Parathyroid adenoma (tissue), 2 donors: Measurements from ENCODE around the gene HSBP1L1.

Experiments used
- H2AFZ ChIP-seq: fragments of 300-600 bp; sonication (generic); one replicate; pipeline ENCODE4 v1.7.0; 2017; ENCODE audit warnings: antibody characterized with exemption, mild to moderate bottlenecking
- H3K27ac ChIP-seq: fragments of 300-600 bp; sonication (generic); one replicate; pipeline ENCODE4 v1.7.0; 2017
- H3K27me3 ChIP-seq: fragments of 300-600 bp; sonication (generic); one replicate; pipeline ENCODE4 v1.7.0; 2017; ENCODE audit warnings: low read length; ENCODE audit not compliant: control insufficient read depth, insufficient read depth
- H3K36me3 ChIP-seq: fragments of 300-600 bp; sonication (generic); one replicate; pipeline ENCODE4 v1.7.0; 2017; ENCODE audit warnings: low read length; ENCODE audit not compliant: control insufficient read depth, insufficient read depth
- H3K4me1 ChIP-seq: fragments of 300-600 bp; sonication (generic); one replicate; pipeline ENCODE4 v1.7.0; 2017; ENCODE audit warnings: control low read depth
- H3K4me2 ChIP-seq: fragments of 300-600 bp; sonication (generic); one replicate; pipeline ENCODE4 v1.7.0; 2017; ENCODE audit warnings: low read length
- H3K4me3 ChIP-seq: fragments of 300-600 bp; sonication (generic); one replicate; pipeline ENCODE4 v1.7.0; 2017; ENCODE audit warnings: low read depth, low read length
- H3K79me2 ChIP-seq: fragments of 300-600 bp; sonication (generic); one replicate; pipeline ENCODE4 v1.7.0; 2017; ENCODE audit warnings: control low read depth
- H3K9ac ChIP-seq: fragments of 300-600 bp; sonication (generic); one replicate; pipeline ENCODE4 v1.7.0; 2017; ENCODE audit warnings: mild to moderate bottlenecking
- H3K9me3 ChIP-seq: fragments of 300-600 bp; sonication (generic); one replicate; pipeline ENCODE4 v1.7.0; 2017; ENCODE audit warnings: low read length; ENCODE audit not compliant: control insufficient read depth
- TF ChIP-seq, protein P1 (sequence below): fragments of 300-600 bp; sonication (generic); IDR thresholded peaks from one replicate; pipeline ENCODE4 v1.7.0; 2017; ENCODE audit warnings: antibody characterized with exemption, mild to moderate bottlenecking
- donor health status: primary hyperparathyroidism.

The HSBP1L1 gene

DNA sequence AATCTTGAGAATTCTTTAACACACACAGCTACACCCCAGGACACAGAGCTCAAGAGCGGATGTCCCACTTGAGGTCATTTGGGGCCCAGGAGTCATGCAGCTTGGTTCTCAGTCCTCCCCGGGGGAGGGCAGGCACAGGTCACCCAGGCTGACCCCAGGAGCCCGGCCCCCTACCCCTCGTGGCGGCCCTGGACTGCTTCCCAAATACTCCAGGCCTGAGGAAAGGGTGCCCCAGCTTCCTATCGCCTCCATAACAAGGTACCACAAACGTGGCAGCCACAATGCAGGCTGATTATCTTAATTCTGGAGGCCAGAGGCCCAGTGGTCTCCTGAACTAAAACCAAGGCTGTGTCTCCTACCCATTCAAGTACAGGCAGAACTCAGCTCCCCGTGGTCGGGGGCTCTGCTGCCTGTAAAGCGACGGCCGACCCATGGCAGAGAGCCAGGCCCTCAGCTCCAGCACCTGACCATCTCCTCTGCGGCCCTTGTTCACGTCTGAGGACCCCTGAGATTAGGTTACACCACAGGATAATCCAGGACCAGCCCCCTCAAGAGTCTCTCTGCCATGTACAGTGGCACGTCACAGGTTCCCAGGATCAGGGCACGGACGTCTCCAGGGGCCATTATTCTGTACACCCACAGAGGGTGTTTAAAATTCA, 23.5 kb upstream of the HSBP1L1 start:
- H3K27ac ChIP-seq, result no peak overlapping the region
- H3K27me3 ChIP-seq, result no peaks in the 10 kb centered on the region
- no peak overlapping the region for H3K4me2 ChIP-seq
- no peak overlapping the region for H3K9ac ChIP-seq
- no peaks in the 10 kb centered on the region for H3K9me3 ChIP-seq
- no peak overlapping the region for H2AFZ ChIP-seq
- H3K79me2 ChIP-seq, result peaks cover 63% of the 10 kb centered on the region
- H3K36me3 ChIP-seq, result no peaks in the 10 kb centered on the region
- no peak overlapping the region for H3K4me3 ChIP-seq
- no peaks in the 10 kb centered on the region for H3K4me1 ChIP-seq
- TF ChIP-seq, protein P1, sequence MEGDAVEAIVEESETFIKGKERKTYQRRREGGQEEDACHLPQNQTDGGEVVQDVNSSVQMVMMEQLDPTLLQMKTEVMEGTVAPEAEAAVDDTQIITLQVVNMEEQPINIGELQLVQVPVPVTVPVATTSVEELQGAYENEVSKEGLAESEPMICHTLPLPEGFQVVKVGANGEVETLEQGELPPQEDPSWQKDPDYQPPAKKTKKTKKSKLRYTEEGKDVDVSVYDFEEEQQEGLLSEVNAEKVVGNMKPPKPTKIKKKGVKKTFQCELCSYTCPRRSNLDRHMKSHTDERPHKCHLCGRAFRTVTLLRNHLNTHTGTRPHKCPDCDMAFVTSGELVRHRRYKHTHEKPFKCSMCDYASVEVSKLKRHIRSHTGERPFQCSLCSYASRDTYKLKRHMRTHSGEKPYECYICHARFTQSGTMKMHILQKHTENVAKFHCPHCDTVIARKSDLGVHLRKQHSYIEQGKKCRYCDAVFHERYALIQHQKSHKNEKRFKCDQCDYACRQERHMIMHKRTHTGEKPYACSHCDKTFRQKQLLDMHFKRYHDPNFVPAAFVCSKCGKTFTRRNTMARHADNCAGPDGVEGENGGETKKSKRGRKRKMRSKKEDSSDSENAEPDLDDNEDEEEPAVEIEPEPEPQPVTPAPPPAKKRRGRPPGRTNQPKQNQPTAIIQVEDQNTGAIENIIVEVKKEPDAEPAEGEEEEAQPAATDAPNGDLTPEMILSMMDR, result no peak

DNA sequence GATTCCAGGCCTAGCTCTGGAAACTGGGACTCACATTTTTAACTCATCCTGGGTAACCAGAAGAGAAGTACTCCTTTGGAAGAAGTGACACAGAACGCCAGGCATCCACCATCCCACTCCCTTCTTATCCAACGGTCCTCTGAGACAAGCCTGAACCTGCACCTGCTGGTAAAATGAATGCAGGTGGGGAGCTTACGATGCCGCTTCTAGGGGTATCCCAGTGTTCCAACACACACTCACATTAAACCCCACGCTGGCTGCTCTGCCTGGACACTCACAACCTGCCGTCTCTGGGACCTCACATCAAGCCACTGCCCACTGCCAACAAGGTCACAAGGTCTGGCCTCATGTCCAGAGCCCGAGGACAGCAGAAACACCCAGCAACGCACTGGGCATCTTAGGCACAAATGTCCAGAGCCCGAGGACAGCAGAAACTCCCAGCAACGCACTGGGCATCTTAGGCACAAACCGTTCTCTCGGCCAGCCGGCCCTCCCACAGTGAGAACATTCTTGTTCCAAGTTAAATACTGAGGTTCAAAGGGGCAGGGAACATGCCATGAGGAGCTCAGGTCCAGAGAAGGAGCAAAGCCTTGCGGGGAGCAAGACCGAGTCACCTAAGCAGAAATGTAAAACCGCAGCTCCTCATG, 22.8 kb upstream of the HSBP1L1 start:
- Histone ChIP-seq H3K27me3 (no peaks in the 10 kb centered on the region), H3K9ac (no peak overlapping the region), H3K4me1 (no peaks in the 10 kb centered on the region), H3K4me3 (no peak overlapping the region), H2AFZ (no peak overlapping the region), H3K9me3 (no peaks in the 10 kb centered on the region), H3K4me2 (no peak overlapping the region), H3K36me3 (no peaks in the 10 kb centered on the region), H3K79me2 (peaks cover 64% of the 10 kb centered on the region), H3K27ac (no peak overlapping the region)
- TF ChIP-seq, protein P1, result no peak

DNA sequence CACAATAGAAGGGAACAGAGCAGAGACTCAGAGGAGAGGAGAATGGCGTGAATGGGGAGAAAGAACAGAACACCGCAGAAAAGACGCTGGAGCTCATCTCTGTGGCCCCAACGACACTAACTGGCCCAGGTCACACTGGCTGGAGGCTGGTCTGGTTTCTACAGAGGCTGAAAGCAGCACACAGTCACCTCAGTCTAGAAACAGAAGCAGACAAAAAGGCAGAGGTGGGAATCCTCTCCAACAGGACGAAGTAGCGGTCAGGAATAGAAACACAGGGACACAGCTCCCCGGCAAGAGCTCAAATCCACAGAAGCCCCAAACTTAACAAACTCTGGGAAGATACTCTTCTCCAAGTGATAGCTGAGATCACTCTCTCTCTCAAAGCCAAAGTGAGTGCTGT, 22.2 kb upstream of the HSBP1L1 start:
- H3K4me2 ChIP-seq, result no peak overlapping the region
- TF ChIP-seq, protein P1, result no peak
- no peak overlapping the region for H3K27ac ChIP-seq
- H3K4me3 ChIP-seq, result no peak overlapping the region
- H3K9me3 ChIP-seq, result no peaks in the 10 kb centered on the region
- no peak overlapping the region for H2AFZ ChIP-seq
- H3K4me1 ChIP-seq, result no peaks in the 10 kb centered on the region
- no peaks in the 10 kb centered on the region for H3K27me3 ChIP-seq
- peaks cover 64% of the 10 kb centered on the region for H3K79me2 ChIP-seq
- H3K9ac ChIP-seq, result no peak overlapping the region
- H3K36me3 ChIP-seq, result no peaks in the 10 kb centered on the region

DNA sequence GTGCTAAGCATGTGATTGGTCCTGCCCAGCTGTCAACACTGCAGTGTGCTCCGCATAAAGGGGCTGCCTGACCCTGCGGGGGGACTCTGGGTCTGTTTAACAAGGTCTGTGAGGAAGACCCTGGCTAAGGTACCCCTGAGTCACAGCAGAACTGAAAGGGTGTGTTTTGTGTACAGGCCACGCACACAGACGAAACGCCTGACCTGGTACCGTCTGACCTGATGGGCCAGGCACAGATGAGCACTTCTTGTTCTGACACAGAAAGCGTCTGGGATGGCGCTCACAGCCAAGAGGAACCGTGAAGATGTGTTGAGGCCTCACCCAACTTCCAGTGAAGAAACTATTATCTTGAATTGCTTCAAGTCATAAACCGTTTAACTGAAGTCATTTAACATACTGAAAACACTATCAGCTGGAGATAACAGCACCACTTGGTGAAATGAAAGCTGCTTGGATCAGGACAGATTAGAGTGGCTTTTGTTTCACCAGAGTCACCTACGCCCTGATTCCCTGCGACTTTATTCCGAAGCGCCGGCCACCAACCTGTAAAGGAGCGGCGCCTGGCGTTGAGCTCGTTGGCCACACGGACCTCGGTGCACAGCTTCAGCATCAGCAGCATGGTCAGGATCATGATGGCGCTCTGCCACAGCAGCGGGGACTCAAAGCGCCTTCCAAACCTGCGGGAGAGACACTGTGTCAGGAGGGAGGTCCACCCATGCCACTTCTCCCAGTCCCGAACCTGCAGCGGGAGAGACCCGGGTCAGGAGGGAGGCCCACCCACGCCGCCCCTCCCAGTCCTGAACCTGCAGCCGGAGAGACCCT, 21.4 kb upstream of the HSBP1L1 start:
- Histone ChIP-seq H3K36me3 (no peaks in the 10 kb centered on the region), H3K4me1 (peaks cover 2% of the 10 kb centered on the region), H3K9me3 (no peaks in the 10 kb centered on the region)

More for the DNA sequence above, 21.4 kb upstream of the HSBP1L1 start:
- H3K9ac ChIP-seq, result no peak overlapping the region
- no peak overlapping the region for H3K27ac ChIP-seq
- no peak overlapping the region for H2AFZ ChIP-seq
- H3K79me2 ChIP-seq, result peaks cover 62% of the 10 kb centered on the region
- no peak overlapping the region for H3K4me3 ChIP-seq
- TF ChIP-seq, protein P1, result no peak
- H3K4me2 ChIP-seq, result no peak overlapping the region
- H3K27me3 ChIP-seq, result no peaks in the 10 kb centered on the region
